Activated T-cell treated with anti-CD3 and anti-CD28 coated beads for 4 hours (primary cell): ENCODE results near the gene RHOV.

Experiments used
- DNase-seq: peaks from one replicate; pipeline ENCODE4 v3.0.0-alpha.2; 2020

RHOV gene

DNA sequence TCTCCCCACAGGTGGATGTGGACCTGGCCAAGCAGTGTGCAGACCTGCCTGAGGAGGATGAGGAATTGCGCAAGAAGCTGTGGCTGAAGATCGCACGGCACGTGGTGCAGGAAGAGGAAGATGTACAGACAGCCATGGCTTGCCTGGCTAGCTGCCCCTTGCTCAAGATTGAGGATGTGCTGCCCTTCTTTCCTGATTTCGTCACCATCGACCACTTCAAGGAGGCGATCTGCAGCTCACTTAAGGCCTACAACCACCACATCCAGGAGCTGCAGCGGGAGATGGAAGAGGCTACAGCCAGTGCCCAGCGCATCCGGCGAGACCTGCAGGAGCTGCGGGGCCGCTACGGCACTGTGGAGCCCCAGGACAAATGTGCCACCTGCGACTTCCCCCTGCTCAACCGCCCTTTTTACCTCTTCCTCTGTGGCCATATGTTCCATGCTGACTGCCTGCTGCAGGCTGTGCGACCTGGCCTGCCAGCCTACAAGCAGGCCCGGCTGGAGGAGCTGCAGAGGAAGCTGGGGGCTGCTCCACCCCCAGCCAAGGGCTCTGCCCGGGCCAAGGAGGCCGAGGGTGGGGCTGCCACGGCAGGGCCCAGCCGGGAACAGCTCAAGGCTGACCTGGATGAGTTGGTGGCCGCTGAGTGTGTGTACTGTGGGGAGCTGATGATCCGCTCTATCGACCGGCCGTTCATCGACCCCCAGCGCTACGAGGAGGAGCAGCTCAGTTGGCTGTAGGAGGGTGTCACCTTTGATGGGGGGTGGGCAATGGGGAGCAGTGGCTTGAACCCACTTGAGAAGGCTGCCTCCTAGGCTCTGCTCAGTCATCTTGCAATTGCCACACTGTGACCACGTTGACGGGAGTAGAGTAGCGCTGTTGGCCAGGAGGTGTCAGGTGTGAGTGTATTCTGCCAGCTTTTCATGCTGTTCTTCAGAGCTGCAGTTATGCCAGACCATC, 28.8 kb upstream of the RHOV start:
- DNase-seq: no peak

GRCh38 chr15:40901053-40901443, 27.0 kb upstream of the RHOV start:
- DNase-seq: no peak

GRCh38 chr15:40900256-40901052, 26.4 kb upstream of the RHOV start:
- DNase-seq: no peak

DNA sequence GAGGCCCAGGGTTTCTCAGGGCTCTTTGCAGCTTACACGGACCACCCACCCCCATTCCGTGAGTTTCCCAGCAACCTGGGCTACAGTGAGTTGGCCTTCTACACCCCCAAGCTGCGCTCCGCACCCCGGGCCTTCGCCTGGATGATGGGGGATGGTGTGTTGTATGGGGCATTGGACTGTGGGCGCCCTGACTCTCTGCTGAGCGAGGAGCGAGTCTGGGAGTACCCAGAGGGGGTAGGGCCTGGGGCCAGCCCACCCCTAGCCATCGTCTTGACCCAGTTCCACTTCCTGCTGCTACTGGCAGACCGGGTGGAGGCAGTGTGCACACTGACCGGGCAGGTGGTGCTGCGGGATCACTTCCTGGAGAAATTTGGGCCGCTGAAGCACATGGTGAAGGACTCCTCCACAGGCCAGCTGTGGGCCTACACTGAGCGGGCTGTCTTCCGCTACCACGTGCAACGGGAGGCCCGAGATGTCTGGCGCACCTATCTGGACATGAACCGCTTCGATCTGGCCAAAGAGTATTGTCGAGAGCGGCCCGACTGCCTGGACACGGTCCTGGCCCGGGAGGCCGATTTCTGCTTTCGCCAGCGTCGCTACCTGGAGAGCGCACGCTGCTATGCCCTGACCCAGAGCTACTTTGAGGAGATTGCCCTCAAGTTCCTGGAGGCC, 25.6 kb upstream of the RHOV start:
- DNase-seq: no peak

DNA sequence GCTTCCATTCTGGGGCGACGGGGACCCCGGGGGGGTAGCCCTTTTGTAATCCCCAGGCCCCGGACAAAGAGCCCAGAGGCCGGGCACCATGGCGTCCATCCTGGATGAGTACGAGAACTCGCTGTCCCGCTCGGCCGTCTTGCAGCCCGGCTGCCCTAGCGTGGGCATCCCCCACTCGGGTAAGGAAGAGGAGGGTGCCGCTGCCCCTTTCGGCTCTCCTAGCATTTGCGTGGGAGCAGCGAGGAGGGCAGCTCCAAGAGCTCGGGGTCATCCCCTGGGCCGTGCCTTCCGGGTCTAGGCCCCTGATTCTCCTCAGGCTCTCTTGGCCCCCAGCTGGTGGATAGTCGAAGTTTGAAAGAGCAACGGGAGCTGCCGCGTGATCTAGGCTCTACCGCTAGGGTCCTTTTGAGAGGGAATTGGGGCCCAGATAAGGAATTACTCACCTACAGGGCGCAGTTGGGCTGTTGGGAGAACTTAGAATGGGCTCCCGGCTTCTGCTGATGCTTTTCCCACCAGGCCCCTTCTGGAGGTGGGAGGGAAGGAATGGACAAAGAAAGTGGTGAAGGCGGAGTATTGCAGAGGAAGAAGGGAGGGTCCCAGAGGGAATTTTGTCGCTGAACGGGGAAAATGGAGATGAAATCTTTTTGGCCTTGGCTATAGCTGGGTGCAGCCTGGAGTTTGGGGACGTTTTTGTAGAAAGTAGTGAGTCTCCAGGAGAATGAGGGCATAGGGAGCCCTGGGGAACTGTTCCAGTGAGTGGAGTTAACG, 20.8 kb upstream of the RHOV start:
- DNase-seq: peak; percentile 29

GRCh38 chr15:40893733-40894680, 20.0 kb upstream of the RHOV start, which contains the start of gene VPS18:
Gene VPS18, plus strand, starts transcription at chr15:40894450. Its CDS starts 319 bp downstream, at chr15:40894769.
- DNase-seq: peak; percentile 100

DNA sequence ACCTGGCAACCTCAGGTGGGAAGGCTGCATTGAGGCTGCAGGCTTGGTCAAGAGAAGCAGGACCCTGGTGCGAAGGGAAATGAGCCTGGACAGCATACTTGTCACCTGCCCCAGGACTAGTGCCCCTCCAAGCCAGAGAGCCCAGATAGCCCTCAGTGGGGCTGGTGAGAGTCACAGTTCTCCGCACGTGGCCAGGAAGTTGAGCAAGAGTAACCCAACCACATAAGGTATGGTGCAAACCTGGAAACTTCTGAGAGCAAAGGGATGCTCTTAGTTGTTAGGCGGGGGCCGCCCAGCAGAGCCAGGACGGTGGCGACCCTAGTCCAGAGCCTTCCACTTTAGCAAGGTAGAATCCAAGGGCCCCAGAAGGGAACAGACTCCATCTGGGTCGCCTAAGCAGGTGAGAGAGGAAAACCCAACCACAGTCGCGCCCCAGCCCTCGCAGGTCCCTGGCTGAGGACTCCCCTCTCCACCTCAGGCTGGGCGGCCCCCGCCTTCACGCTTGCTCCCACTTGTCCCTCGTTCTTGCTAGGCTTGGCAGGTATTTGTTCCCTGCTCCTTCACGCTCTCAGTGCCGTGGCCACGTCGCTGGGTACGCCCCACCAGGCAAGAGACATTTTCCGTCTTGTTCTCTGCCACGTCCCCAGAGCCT, 19.1 kb upstream of the RHOV start:
- no peak for DNase-seq

GRCh38 chr15:40892447-40893012, 18.5 kb upstream of the RHOV start:
- DNase-seq: no peak

GRCh38 chr15:40891810-40892446, 17.9 kb upstream of the RHOV start:
- DNase-seq: no peak

- DNase-seq: no peak
Measured at GRCh38 chr15:40891138-40891537, 17.1 kb upstream of the RHOV start.

DNA sequence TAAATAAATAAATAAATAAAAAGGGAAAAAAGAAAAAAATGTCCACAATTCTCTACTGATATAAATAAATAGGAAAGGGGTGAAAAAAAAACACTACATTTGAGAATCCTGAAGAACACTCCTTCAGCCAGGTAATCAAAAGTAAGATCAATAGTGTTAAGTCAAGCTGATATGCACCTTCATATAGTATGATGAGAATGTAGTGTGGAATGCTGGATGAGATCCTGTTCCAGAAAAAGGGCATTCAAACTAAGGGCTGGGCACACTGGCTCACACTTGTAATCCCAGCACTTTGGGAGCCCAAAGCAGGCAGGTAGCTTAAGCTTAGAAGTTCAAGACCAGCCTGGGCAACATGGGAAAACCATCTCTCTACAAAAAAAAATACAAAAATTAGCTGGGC, 15.1 kb upstream of the RHOV start:
- DNase-seq: no peak

DNA sequence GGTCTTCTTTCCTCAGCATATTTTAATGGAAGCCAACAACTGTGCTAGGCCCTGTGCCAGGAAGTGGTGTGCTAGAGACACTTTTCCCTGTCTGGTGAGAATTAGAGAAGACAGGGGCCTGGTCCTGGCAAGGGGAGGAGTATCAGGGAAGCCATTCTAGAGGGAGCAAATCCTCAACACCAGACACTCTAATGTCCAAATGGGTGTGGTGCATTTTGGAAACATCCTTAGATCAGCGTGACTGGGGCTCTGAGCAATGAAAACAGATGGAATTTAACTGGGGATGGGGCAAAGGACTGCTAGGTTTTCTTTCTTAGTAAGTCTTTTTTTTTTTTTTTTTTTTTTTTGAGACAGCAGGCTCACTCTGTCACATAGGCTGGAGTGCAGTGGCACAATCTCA, 12.6 kb upstream of the RHOV start:
- DNase-seq: no peak

DNA sequence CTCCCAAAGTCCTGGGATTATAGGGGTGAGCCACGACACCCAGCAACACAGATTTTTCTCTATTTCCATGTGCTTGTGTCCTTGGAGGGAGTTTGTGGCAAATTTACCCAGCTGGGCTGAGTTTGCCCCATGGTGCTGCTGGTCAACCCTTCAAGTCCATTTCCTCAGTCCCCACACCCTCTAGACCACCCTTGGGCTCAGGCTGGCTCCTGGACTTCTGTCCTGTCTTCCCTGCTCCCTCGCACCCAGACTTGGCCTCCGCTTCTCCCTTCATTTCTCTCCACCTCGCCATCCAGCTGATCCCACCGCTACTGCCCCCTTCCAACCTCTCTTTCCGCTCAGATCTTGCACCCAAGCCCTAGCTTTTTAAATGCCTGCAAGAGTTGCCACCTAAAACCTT, 7.3 kb upstream of the RHOV start:
- no peak for DNase-seq

GRCh38 chr15:40879609-40880008, 5.6 kb upstream of the RHOV start:
- DNase-seq: no peak

DNA sequence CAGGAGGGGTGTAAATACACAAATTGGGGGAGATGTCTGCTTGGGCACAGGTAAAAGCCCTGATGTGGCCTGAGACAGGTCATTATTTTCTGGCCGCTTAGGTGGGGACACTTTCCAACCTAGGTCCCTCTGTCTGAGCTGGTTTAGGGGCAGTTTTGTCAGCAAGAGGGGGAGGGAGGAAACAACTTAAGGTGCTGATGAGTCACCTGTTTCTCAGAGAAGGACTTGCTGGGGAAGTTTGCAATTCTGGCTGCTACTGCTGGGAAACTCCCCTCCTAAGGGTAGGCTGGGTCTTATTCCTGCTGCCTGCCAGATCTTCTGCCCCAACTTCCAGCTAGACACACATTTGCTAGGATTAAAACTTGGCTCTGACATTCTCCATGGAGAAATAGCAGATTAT, 4.8 kb upstream of the RHOV start:
- DNase-seq: no peak

DNA sequence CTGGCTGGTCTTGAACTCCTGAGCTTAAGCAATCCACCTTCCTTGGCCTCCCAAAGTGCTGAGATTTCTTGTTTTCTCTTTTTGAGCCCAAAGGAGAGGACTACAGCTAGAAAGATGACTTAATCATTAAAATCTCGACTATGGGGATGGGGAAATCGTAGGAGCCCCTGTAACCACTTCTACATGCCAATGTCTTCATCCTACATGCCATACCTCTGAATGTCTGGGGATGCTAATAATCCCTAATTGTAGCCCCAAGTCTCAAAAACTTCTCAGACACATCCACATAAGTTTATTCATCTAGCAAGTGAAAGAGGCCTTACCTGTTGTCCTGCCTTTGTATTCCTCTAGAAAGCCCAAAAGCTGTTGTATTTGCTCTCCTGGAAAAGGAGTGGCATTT, 3.7 kb upstream of the RHOV start:
- no peak for DNase-seq

GRCh38 chr15:40875991-40876730, 2.1 kb upstream of the RHOV start:
- no peak for DNase-seq

- DNase-seq: no peak
Measured at GRCh38 chr15:40872791-40873693, 992 bp downstream of the RHOV start.
